ENCODE measurements around the gene OR5K4.
"Not testable (repeated sequence)": the region's sequence is repeated elsewhere in the genome, so short reads cannot be mapped to it uniquely, and the experiment has no call there.

OR5K4 gene

DNA sequence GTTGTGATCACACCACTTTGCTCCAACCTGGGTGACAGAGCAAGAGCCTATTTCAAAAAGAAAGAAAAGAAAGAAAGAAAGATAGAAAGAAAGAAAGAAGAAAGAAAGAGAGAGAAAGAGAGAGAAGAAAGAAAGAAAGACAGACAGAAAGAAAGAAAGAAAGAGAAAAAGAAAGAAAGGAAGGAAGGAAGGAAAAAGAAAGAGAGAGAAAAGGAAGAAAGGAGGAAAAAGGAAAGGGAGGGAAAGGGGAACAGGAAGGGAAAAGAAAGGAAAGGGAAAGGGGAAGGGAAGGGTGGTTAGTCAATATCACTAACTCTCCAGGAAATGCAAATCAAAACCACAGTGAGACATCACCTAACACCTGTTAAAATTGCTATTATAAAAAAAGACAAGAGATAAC lies 18.2 kb downstream of the OR5K4 start:
- Histone ChIP-seq H3K36me3 (no peaks in the 10 kb centered on the region), H3K27me3 (ENCODE audit: insufficient read depth, low read depth, severe bottlenecking) (peaks cover 2% of the 10 kb centered on the region), H3K4me3 (ENCODE audit: low read depth, low read length) (no peak overlapping the region), H3K9me3 (ENCODE audit: severe bottlenecking) (no peaks in the 10 kb centered on the region), H3K27ac (no peak overlapping the region)
- TF ChIP-seq, protein P1, sequence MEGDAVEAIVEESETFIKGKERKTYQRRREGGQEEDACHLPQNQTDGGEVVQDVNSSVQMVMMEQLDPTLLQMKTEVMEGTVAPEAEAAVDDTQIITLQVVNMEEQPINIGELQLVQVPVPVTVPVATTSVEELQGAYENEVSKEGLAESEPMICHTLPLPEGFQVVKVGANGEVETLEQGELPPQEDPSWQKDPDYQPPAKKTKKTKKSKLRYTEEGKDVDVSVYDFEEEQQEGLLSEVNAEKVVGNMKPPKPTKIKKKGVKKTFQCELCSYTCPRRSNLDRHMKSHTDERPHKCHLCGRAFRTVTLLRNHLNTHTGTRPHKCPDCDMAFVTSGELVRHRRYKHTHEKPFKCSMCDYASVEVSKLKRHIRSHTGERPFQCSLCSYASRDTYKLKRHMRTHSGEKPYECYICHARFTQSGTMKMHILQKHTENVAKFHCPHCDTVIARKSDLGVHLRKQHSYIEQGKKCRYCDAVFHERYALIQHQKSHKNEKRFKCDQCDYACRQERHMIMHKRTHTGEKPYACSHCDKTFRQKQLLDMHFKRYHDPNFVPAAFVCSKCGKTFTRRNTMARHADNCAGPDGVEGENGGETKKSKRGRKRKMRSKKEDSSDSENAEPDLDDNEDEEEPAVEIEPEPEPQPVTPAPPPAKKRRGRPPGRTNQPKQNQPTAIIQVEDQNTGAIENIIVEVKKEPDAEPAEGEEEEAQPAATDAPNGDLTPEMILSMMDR (IDR thresholded peaks at IDR 0.05; ENCODE audit: low read depth, low read length): no peak
- DNase-seq: no peak

DNA sequence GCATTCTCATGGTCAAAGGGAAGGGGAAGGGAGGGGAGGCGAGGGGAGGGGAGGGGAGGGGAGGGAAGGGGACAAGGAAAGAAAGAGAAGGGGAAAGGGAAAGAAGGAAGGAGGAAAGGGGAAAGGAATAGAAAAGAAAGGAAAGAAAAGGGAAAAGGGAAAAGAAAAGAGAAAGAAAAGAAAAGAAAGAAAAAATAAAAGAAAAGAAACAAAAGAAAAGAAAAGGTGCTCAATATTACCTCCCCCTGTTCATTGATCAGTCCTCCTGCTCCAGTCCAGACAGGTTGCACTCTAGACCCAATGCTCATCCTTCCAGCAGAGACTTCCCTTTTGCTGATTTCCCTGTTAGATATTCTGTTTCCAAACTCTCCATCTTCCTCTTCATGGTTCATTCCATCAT lies 18.8 kb downstream of the OR5K4 start:
- H3K36me3 ChIP-seq: no peaks in the 10 kb centered on the region
- no peak overlapping the region for H3K27ac ChIP-seq
- no peak overlapping the region for H3K4me3 ChIP-seq (ENCODE audit: low read depth, low read length)
- DNase-seq: no peak
- TF ChIP-seq, protein P1 (IDR thresholded peaks at IDR 0.05; ENCODE audit: low read depth, low read length): no peak
- peaks cover 2% of the 10 kb centered on the region for H3K27me3 ChIP-seq (ENCODE audit: insufficient read depth, low read depth, severe bottlenecking)
- H3K9me3 ChIP-seq (ENCODE audit: severe bottlenecking): no peaks in the 10 kb centered on the region

DNA sequence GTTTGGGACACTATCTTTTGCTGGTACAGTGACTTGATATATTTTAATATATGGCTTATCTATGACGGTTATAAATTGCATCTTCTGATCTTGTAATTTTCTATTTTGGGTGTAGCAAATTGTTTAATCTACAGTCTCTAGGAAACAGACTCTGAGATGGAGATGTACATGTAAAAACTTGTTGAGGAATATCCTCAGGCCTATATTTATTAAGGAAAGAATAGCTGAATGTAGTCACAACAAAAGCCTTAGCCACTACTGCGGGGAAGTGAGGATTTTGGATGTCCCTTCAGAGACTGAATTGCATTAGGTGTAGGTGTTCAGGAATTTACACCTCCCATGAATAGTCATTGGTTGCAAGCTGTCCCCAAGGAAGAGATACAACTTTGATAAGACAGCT lies 23.0 kb downstream of the OR5K4 start:
- TF ChIP-seq, protein P1 (IDR thresholded peaks at IDR 0.05; ENCODE audit: low read depth, low read length): no peak
- no peak for DNase-seq

DNA sequence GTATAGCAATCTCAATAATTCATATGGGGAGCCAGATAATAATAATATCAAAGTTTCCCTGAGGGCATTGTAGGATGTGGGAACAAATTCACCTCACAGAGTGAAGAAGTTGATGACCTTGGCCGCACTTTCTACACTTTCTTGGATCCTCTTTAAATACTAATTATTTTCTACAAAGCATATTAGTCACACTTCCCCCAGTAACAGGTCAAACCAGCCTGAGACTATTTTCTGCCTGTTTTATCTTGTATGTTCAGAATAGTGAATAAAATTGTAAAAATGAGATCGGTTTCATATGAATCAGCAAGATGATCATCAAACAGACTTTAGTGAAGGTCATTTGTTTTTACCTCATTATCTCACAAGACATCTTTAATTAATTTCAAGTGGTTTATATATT lies 34.5 kb downstream of the OR5K4 start:
- Histone ChIP-seq H3K27me3 (ENCODE audit: insufficient read depth, low read depth, severe bottlenecking) (peaks cover 19% of the 10 kb centered on the region), H3K27ac (no peak overlapping the region), H3K36me3 (no peaks in the 10 kb centered on the region), H3K4me3 (ENCODE audit: low read depth, low read length) (no peak overlapping the region), H3K9me3 (ENCODE audit: severe bottlenecking) (no peaks in the 10 kb centered on the region)
- DNase-seq: no peak
- TF ChIP-seq, protein P1 (IDR thresholded peaks at IDR 0.05; ENCODE audit: low read depth, low read length): no peak

More for the DNA sequence above, 23.0 kb downstream of the OR5K4 start:
- Histone ChIP-seq H3K27ac (no peak overlapping the region), H3K36me3 (no peaks in the 10 kb centered on the region), H3K9me3 (ENCODE audit: severe bottlenecking) (no peaks in the 10 kb centered on the region), H3K4me3 (ENCODE audit: low read depth, low read length) (no peak overlapping the region), H3K27me3 (ENCODE audit: insufficient read depth, low read depth, severe bottlenecking) (no peaks in the 10 kb centered on the region)

DNA sequence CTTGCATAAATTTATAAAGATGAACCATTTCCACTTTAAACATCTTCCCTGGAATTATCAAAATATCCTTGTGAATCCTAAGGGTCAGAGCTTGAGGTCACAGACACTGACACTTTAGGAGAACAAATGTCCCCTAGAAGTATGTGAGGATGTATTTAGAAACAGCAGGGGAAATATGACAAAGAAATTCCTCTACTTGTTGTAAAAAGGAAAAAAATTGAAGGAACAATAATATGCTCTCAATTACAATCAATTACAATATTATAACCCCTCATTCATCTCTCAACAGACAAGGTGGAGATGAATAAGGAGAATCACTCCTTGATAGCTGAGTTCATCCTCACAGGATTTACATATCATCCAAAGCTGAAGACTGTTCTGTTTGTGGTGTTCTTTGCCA lies 36.7 kb downstream of the OR5K4 start, which contains the start of gene OR5K3:
Gene OR5K3 (plus strand): TSS at position 301 of the 400 bp plus-strand sequence. CDS start 0 bp downstream, at position 301.
- H3K27me3 ChIP-seq (ENCODE audit: insufficient read depth, low read depth, severe bottlenecking): peaks cover 22% of the 10 kb centered on the region
- no peak for DNase-seq
- no peaks in the 10 kb centered on the region for H3K9me3 ChIP-seq (ENCODE audit: severe bottlenecking)
- no peaks in the 10 kb centered on the region for H3K36me3 ChIP-seq
- TF ChIP-seq, protein P1 (IDR thresholded peaks at IDR 0.05; ENCODE audit: low read depth, low read length): no peak
- no peak within 1 kb of the TSS for H3K27ac ChIP-seq
- no peak within 1 kb of the TSS for H3K4me3 ChIP-seq (ENCODE audit: low read depth, low read length)

DNA sequence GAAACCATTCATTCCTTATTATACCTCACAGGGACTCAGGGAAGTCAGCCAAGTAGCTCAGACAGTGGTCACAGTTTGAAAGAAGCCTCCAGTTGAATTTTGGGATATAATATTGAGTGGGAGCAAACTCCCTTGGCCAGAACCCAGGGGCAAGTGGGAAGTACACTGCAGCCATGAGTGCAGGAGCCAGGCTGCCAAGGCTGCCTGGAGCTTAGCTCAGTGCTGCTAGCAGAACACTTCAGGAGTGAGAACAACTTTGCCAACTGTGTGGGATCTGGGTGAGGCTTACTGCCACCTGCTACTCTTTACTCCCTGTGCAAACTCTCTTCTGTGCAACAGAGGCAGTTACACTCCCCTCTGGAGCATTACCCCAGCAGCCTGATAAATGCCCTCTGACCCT lies 41.4 kb downstream of the OR5K4 start:
- DNase-seq: no peak
- no peaks in the 10 kb centered on the region for H3K9me3 ChIP-seq (ENCODE audit: severe bottlenecking)
- no peak overlapping the region for H3K27ac ChIP-seq
- no peak overlapping the region for H3K4me3 ChIP-seq (ENCODE audit: low read depth, low read length)
- peaks cover 40% of the 10 kb centered on the region for H3K27me3 ChIP-seq (ENCODE audit: insufficient read depth, low read depth, severe bottlenecking)
- TF ChIP-seq, protein P1 (IDR thresholded peaks at IDR 0.05; ENCODE audit: low read depth, low read length): no peak
- no peaks in the 10 kb centered on the region for H3K36me3 ChIP-seq

DNA sequence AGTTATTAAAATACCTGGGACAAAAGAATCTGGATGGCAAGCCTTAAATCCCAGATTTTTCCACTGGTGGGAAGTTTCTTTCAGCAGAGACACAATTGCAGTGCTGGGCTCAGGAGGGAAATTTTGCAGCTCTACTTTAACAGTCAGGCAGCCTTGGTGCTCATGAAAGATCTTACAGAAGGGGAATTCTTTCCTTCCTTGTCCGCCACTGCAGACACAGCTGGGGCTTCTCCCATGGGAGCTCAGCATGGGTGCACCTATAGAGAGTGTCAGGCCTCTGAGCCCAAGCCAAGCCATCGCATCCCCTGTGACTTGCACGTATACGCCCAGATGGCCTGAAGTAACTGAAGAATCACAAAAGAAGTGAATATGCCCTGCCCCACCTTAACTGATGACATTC lies 42.8 kb downstream of the OR5K4 start:
- DNase-seq; H3K27ac ChIP-seq; H3K36me3 ChIP-seq; H3K9me3 ChIP-seq (ENCODE audit: severe bottlenecking); H3K4me3 ChIP-seq (ENCODE audit: low read depth, low read length): not testable (repeated sequence)
- peaks cover 37% of the 10 kb centered on the region for H3K27me3 ChIP-seq (ENCODE audit: insufficient read depth, low read depth, severe bottlenecking)

Measured in WERI-Rb-1 (cell line).